AG04450 (cell line): ENCODE measurements around the gene PHF20. TPM values are rescaled to one million over a fixed set of nuclear protein-coding genes. Genes with fewer than 3 reads are reported as not detected.
"Not testable (repeated sequence)": the region's sequence is repeated elsewhere in the genome, so short reads cannot be mapped to it uniquely, and the experiment has no call there.

Experiments
- CTCF ChIA-PET: fragments of 300-600, 350-600 bp; formaldehyde crosslinking; extraction: SDS; loops from one replicate; lab custom pipeline; 2022; ENCODE audit warnings: antibody characterized with exemption, inconsistent platforms; lab: Charles Lee
- POLR2A ChIA-PET: fragments of 350-600 bp; formaldehyde crosslinking; extraction: SDS; loops from one replicate; lab custom pipeline; 2021; ENCODE audit warnings: antibody characterized with exemption, inconsistent platforms; lab: Yijun Ruan, JAX
- DNase-seq: peaks from one replicate; pipeline ENCODE4 v3.0.0-alpha.2; 2011; ENCODE audit warnings: low read depth, low spot score
- H3K27ac ChIP-seq: one replicate; pipeline ENCODE4 v1.5.1; 2012; ENCODE audit warnings: low read depth, low read length, control low read depth
- H3K27me3 ChIP-seq: one replicate; pipeline ENCODE4 v1.6.0; 2012; ENCODE audit warnings: low read length; ENCODE audit not compliant: control insufficient read depth, insufficient read depth
- H3K4me3 ChIP-seq: 2 replicates; pipeline ENCODE4 v1.5.1; 2011; ENCODE audit warnings: mild to moderate bottlenecking, low read depth, low read length, control low read depth
- H3K9me3 ChIP-seq: 2 replicates; pipeline ENCODE4 v1.5.1; 2012; ENCODE audit warnings: low read length; ENCODE audit not compliant: control insufficient read depth, insufficient read depth
- polyA plus RNA-seq: library from polyadenylated mRNA; depleted of rRNA; stranded (reverse); fragments of >200 nt; gene quantifications from 2 replicates; pipeline ENCODE4 v1.2.3, GENCODE V29; 2011
- TF ChIP-seq, protein P1 (sequence below): IDR thresholded peaks from 2 replicates; pipeline ENCODE4 v1.5.1; 2011; ENCODE audit warnings: low read depth, low read length, control low read depth, inconsistent platforms

Gene PHF20
- polyA plus RNA-seq, 1 experiment: 30.6 TPM

DNA sequence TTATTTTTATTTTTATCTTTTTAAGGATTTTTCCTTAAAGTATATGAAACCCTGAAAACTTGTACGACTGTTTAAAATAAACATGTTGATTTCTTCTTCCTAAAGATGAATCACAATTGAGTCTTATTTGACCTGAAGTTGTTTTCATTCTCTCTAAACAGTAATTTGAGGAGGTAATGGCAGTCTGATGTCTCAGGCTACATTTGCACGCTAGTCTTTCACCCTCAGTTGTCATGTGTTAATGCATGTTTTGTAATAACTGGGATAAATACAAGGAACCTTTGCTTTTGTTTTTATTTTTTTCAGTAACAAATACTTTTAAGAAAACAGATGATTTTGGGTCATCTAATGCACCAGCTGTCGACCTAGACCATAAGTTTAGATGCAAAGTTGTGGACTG lies 127.2 kb downstream of the PHF20 start:
- Histone ChIP-seq H3K27me3 (no peaks in the 10 kb centered on the region), H3K4me3 (no peak overlapping the region), H3K27ac (peak overlapping the region; percentile 49), H3K9me3 (no peaks in the 10 kb centered on the region)
- CTCF ChIA-PET: no interaction called here
- POLR2A ChIA-PET: interaction anchor here (0.7 to 1.0 kb wide), 2 partner anchors 24 to 157 kb away, joined by 3 read pairs; no protein-coding TSS in a partner anchor
- TF ChIP-seq, protein P1, sequence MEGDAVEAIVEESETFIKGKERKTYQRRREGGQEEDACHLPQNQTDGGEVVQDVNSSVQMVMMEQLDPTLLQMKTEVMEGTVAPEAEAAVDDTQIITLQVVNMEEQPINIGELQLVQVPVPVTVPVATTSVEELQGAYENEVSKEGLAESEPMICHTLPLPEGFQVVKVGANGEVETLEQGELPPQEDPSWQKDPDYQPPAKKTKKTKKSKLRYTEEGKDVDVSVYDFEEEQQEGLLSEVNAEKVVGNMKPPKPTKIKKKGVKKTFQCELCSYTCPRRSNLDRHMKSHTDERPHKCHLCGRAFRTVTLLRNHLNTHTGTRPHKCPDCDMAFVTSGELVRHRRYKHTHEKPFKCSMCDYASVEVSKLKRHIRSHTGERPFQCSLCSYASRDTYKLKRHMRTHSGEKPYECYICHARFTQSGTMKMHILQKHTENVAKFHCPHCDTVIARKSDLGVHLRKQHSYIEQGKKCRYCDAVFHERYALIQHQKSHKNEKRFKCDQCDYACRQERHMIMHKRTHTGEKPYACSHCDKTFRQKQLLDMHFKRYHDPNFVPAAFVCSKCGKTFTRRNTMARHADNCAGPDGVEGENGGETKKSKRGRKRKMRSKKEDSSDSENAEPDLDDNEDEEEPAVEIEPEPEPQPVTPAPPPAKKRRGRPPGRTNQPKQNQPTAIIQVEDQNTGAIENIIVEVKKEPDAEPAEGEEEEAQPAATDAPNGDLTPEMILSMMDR: no peak
- no peak for DNase-seq

DNA sequence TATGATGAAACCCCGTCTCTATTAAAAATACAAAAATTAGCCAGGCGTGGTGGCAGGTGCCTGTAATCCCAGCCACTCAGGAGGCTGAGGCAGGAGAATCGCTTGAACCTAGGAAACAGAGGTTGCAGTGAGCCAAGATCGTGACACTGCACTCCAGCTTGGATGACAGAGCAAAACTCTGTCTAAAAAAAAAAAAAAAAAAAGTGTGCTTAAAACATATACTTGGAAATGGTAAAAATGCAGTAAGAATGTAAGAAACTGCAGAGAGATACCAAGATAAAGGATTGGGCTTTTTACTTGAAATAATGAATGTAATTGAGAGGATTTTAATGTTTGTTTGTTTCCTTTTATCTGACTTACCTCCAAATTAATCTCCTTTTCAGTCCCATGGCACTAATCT lies 129.4 kb downstream of the PHF20 start:
- ChIA-PET CTCF (interaction anchor here (0.5 to 0.9 kb wide), 2 partner anchors 53 to 1382 kb away, joined by 3 to 6 read pairs; partner anchors contain the start of gene SCAND1), POLR2A (interaction anchor here (0.5 to 1.1 kb wide), 3 partner anchors 53 to 159 kb away, joined by 5 to 7 read pairs (median 6); partner anchors contain the start of gene RBM39)
- not testable (repeated sequence) for DNase-seq

DNA sequence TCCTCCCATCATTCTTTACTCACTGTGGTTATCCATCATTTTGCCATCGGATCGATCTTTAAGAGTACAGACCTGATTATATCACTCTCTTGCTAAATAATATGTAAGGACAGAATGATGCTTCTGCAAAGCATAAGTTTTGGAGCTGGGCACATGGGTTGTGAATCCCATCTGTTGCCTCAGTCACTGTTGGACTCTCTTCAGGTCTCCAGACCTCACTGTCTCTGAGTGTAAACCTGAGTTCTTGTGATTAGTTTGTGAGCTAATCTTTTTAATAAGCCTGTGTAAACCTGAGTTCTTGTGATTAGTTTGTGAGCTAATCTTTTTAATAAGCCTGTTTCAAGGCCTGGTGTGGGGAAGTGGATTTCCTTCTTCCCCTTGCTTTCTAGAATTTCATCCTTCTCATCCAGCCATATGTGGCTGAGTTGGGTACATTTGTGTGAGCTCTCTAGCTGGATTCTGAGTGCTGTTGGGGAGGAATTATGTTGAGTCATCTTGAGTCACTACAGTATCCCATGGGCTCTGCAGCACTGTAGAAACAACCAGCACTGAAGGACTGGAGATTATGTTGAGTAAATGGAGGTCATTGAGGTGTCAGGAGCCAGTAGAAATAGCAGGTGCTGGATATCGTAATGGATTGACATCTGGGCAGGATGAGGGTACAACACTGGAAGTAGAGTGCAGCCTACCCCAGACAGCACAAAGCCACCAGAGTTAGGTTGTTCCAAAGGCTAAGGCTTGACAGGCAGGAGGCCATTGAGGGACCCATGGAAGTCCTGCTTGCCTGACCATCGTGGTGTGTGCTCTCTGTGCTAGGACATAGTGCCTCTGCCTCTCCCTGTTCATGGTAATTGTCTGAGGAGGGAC lies 130.1 kb downstream of the PHF20 start:
- no peaks in the 10 kb centered on the region for H3K9me3 ChIP-seq
- TF ChIP-seq, protein P1: no peak
- ChIA-PET POLR2A (interaction anchor here (0.5 to 1.1 kb wide), 3 partner anchors 38 to 160 kb away, joined by 6 to 7 read pairs (median 6); partner anchors contain the start of gene RBM39), CTCF (interaction anchor here (0.5 to 0.9 kb wide), 2 partner anchors 52 to 1383 kb away, joined by 3 to 6 read pairs; partner anchors contain the start of gene SCAND1)
- H3K27me3 ChIP-seq: no peaks in the 10 kb centered on the region
- H3K27ac ChIP-seq: peak overlapping the region; percentile 85
- H3K4me3 ChIP-seq: no peak overlapping the region
- DNase-seq: peak; percentile 78

More for the DNA sequence above, 129.4 kb downstream of the PHF20 start:
- H3K27me3 ChIP-seq, H3K9me3 ChIP-seq, H3K4me3 ChIP-seq: not testable (repeated sequence)
- peak overlapping the region; percentile 85 for H3K27ac ChIP-seq

DNA sequence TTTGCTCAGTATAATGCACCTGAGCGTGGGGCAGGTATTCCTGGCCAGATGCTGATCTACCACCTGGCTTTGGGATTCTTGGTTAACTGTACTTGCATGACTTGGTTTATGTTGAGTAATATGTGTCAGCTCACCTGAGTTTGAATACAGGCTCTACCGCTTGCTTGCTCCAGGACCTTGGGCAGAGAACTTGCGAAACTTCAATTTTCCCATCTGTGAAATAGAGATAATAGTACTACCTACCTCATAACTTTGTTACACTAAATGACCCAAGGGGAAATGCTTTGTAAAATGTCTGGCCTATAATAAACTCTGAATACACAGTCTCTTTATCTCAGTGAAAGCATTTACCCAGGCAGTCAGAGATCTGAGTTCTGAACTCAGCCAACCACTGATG lies 130.7 kb downstream of the PHF20 start:
- ChIA-PET CTCF (no interaction called here), POLR2A (interaction anchor here (0.6 to 1.1 kb wide), 2 partner anchors 37 to 161 kb away, joined by 6 read pairs; partner anchors contain the start of gene RBM39)
- H3K27ac ChIP-seq: peak overlapping the region; percentile 85
- H3K27me3 ChIP-seq: no peaks in the 10 kb centered on the region
- no peak for DNase-seq
- TF ChIP-seq, protein P1: no peak
- no peak overlapping the region for H3K4me3 ChIP-seq
- H3K9me3 ChIP-seq: no peaks in the 10 kb centered on the region

DNA sequence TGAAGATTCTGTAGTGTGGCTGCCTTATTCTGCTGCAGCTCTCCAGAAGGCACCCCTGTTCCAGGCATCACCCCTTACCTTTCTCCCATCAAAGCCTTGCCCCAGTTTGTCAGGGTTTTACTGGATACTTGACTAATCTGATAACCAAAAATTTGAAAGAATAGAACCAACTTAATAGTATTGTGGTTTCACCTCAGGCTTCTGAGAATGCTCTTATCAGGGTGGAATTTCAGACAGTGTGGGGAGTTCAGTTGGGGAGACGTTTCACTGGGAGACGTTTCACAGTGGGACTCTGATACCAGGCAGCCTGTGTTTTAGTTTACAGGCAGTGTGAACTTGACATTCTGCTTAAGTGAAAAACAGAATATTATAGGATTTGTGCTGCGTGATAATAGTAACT lies 132.0 kb downstream of the PHF20 start:
- Histone ChIP-seq H3K27ac (no peak overlapping the region), H3K9me3 (no peaks in the 10 kb centered on the region), H3K27me3 (no peaks in the 10 kb centered on the region), H3K4me3 (no peak overlapping the region)
- DNase-seq: no peak
- TF ChIP-seq, protein P1: no peak
- ChIA-PET POLR2A (no interaction called here), CTCF (interaction anchor here (0.5 kb wide), 2 partner anchors 29 to 50 kb away, joined by 3 to 9 read pairs; no protein-coding TSS in a partner anchor)
